Ovary (tissue), 3 donors: Measurements from ENCODE around the gene NDUFS6.

Experiments used
- CTCF ChIP-seq, 3 donors: fragments of 450-650 bp in 2 of 3; fragments of 200-600 bp in 1 of 3; IDR thresholded peaks; one replicate each; pipeline versions ENCODE4 v1.5.1 to v1.8.0; 2016 to 2022; ENCODE audit warnings: antibody characterized with exemption in 3 of 3, mild to moderate bottlenecking in 1 of 3
- EP300 ChIP-seq: sonication (generic); formaldehyde crosslinking; IDR thresholded peaks from one replicate; pipeline ENCODE4 v1.6.1; 2017; ENCODE audit warnings: antibody characterized with exemption
- POLR2A ChIP-seq: fragments of 450-650 bp; IDR thresholded peaks from one replicate; pipeline ENCODE4 v1.6.1; 2017; ENCODE audit warnings: antibody characterized with exemption, mild to moderate bottlenecking, moderate library complexity
- donor health status: DM: no; HTN: no; CAD: no.

- TF ChIP-seq POLR2A = no peak
- no peak for TF ChIP-seq CTCF (IDR thresholded peaks at IDR 0.05)
- no peak for TF ChIP-seq EP300
These were observed 41.7 kb upstream of the NDUFS6 start for GRCh38 chr5:1759378-1759970.
